ENCODE results near the gene FOXK2. TPM values are rescaled to one million over a fixed set of nuclear protein-coding genes. Genes with fewer than 3 reads are reported as not detected.

FOXK2 gene
- total and polyA plus RNA-seq, 2 of the 8 experiments (the other 6 are each of a cell fraction or from before 2014, with no cell fraction given): 34.7 to 64.9 TPM

GRCh38 chr17:82489117-82489516 lies 30.4 kb upstream of the FOXK2 start:
- Histone ChIP-seq H2BK20ac (ENCODE audit: low read length) (no peak overlapping the region), H3K18ac (ENCODE audit: extremely low read depth, low read length) (no peak overlapping the region), H3K27me3 (replicated peaks in 1 of 4; ENCODE audit: control insufficient read depth in 3 of 4, extremely low read depth in 1 of 4, insufficient read depth in 3 of 4, low read length in 3 of 4) (no peaks in the 10 kb centered on the region), H3K79me2 (ENCODE audit: control insufficient read depth in 1 of 2, insufficient read depth in 2 of 2, low read length in 2 of 2) (no peaks in the 10 kb centered on the region), H3K4me3 (ENCODE audit: extremely low read depth in 1 of 4, insufficient read depth in 2 of 4, low read depth in 3 of 4, low read length in 4 of 4) (no peak overlapping the region), H3K27ac (ENCODE audit: low read depth, low read length) (no peak overlapping the region), H3K4me2 (ENCODE audit: insufficient read depth in 1 of 2, low read depth in 2 of 2, low read length in 2 of 2) (no peak overlapping the region), H3K4ac (replicated peaks; ENCODE audit: insufficient read length, low read depth, low read length) (no peak overlapping the region), H2BK12ac (ENCODE audit: low read depth, low read length) (no peak overlapping the region), H4K5ac (ENCODE audit: insufficient read length, low read depth, low read length) (no peak overlapping the region), H2BK15ac (ENCODE audit: low read length) (no peak overlapping the region), H2BK5ac (ENCODE audit: low read depth, low read length) (no peak overlapping the region), H3K79me1 (ENCODE audit: low read depth, low read length) (no peaks in the 10 kb centered on the region), H3K9ac (replicated peaks in 1 of 4; ENCODE audit: extremely low read depth in 1 of 4, low read depth in 3 of 4, low read length in 3 of 4) (no peak overlapping the region), H3K36me3 (ENCODE audit: control insufficient read depth in 2 of 4, insufficient read depth in 4 of 4, low read length in 3 of 4) (peaks cover 7 to 35% (median 24%) of the 10 kb centered on the region in 4 experiments; a peak in 6 of 8 replicates), H2BK120ac (replicated peaks; ENCODE audit: low read depth, low read length) (no peak overlapping the region), H3K14ac (ENCODE audit: insufficient read length) (no peak overlapping the region), H3K9me3 (ENCODE audit: insufficient read depth in 2 of 2, low read depth in 1 of 2, low read length in 1 of 2) (no peaks in the 10 kb centered on the region), H3K23ac (ENCODE audit: insufficient read length) (no peak overlapping the region), H4K91ac (replicated peaks; ENCODE audit: insufficient read length, low read length) (no peak overlapping the region), H3K4me1 (replicated peaks in 1 of 4; ENCODE audit: control insufficient read depth in 3 of 4, insufficient read depth in 4 of 4, low read length in 3 of 4) (peaks cover 0 to 3% (median 0%) of the 10 kb centered on the region in 4 experiments; a peak in 2 of 7 replicates), H3K23me2 (ENCODE audit: low read depth, low read length) (no peaks in the 10 kb centered on the region), H2AFZ (ENCODE audit: low read length) (no peak overlapping the region), H3K56ac (replicated peaks; ENCODE audit: insufficient read length, low read depth, low read length) (no peak overlapping the region), H4K20me1 (replicated peaks in 1 of 2; ENCODE audit: control insufficient read depth in 1 of 2, insufficient read depth in 2 of 2, low read length in 2 of 2) (peaks cover 0 to 4% of the 10 kb centered on the region in 2 experiments), H2AK5ac (ENCODE audit: low read depth, low read length) (no peak overlapping the region), H4K8ac (ENCODE audit: extremely low read depth, insufficient read depth, low read length) (no peak overlapping the region)
- TF ChIP-seq BRCA1 (IDR thresholded peaks at IDR 0.05; ENCODE audit: low read depth, low read length): no peak
- TF ChIP-seq YY1 (IDR thresholded peaks at IDR 0.05; ENCODE audit: low read depth, low read length): no peak
- TF ChIP-seq POLR2A (IDR thresholded peaks at IDR 0.05; ENCODE audit: control extremely low read depth in 1 of 2, low read depth in 2 of 2, low read length in 2 of 2): no peak
- no peak for TF ChIP-seq KDM1A (IDR thresholded peaks at IDR 0.05; ENCODE audit: borderline replicate concordance, low read length)
- TF ChIP-seq ATF3 (IDR thresholded peaks at IDR 0.05; ENCODE audit: insufficient read depth, low read depth, low read length): no peak
- TF ChIP-seq NRF1 (IDR thresholded peaks at IDR 0.05; ENCODE audit: low read depth, low read length): no peak
- no peak for TF ChIP-seq RFX5 (IDR thresholded peaks at IDR 0.05; ENCODE audit: borderline replicate concordance, low read depth, low read length)
- TF ChIP-seq CHD2 (IDR thresholded peaks at IDR 0.05; ENCODE audit: low read length): no peak
- TF ChIP-seq BCL11A (IDR thresholded peaks at IDR 0.05; ENCODE audit: low read depth in 2 of 2, low read length in 2 of 2): no peak
- CTCF ChIA-PET (ENCODE audit: partially characterized antibody): interaction anchor here (1.6 kb wide), 1 partner anchor 64 kb away, joined by 7 read pairs; no protein-coding TSS in a partner anchor
- POLR2A ChIA-PET (ENCODE audit: partially characterized antibody): interaction anchor here (0.9 to 1.4 kb wide), 3 partner anchors 11 to 65 kb away, joined by 3 to 7 read pairs (median 4); no protein-coding TSS in a partner anchor
- WGBS, 2 experiments (ENCODE audit: extremely low coverage in 1 of 2, insufficient coverage in 1 of 2, insufficient read length in 1 of 2, insufficient replicate concordance in 2 of 2, low coverage in 1 of 2, low lambda C conversion rate in 2 of 2, missing lambda C conversion rate in 1 of 2): 94% methylated on average over 8 of the region's 8 CpGs; no CpG with 5 or more reads in 1 of the 2 experiments
- no peak for FAIRE-seq
- no peak for DNase-seq (ENCODE audit: low read depth in 1 of 2, low spot score in 2 of 2)
